Measurements from ENCODE around the gene TEAD3. TPM values are rescaled to one million over a fixed set of nuclear protein-coding genes. Genes with fewer than 3 reads are reported as not detected.

TEAD3 gene
- total and polyA plus RNA-seq, 2 of the 4 experiments (the other 2 are of a cell fraction), result 5.2 to 28.0 TPM

DNA sequence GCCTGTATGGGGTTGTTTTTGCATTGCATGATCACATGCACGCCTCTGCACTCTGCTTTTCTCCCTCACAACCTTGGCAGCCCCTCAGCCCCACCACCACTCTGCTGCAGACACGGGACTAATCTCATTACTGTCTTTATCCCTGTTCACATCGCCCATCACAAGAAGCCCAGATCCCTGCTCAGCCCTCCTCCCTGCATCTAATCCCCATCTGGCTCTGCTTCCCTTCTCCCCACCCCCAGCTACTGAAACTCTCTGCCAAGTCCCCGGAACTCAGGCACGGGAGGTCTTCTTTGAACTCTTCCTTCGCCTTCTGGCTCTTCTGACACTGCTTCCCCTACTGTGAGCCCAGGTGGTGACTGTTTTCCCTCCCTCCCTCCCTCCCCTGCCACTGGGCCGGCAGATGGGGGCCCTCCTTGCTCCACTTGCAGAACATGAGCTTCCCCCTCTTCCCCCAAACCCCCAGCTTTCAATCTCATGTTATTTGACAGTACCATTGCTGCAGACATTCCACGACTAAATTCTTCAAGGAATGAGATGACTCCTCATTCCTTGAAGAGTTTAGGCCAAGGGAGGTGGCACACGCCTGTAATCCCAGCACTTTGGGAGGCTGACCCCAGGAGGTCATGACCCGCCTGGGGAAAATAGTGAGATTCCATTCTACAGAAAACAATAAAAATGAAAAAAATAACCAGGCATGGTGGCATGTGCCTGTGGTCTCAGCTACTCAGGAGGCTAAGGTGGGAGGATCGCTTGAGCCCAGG, 37.7 kb upstream of the TEAD3 start (continued):
- TF ChIP-seq RFX5 (IDR thresholded peaks at IDR 0.05; ENCODE audit: low read depth, low read length), result no peak

DNA sequence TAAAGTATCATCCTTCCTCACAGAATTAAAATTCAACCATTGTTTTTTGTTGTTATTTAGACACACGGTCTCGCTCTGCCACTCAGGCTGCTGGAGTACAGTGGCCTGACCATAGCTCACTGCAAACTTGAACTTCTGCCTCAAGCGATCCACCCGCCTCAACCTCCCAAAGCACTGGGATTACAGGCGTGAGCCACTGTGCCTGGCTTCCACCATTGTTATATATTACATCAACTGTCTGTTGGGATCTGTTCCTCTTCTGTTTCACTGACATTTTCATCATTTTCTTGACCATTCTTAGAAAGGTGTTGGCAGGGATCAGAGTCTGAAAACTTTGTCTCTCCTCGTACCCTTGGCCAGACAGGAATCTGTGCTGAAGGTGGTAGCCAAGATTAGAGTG, 37.1 kb upstream of the TEAD3 start:
- no peak for TF ChIP-seq NFE2L2 (IDR thresholded peaks at IDR 0.05; ENCODE audit: low read depth, low read length)
- TF ChIP-seq MXI1 (IDR thresholded peaks at IDR 0.05; ENCODE audit: borderline replicate concordance, low read depth, low read length), result no peak
- TF ChIP-seq, protein P1, sequence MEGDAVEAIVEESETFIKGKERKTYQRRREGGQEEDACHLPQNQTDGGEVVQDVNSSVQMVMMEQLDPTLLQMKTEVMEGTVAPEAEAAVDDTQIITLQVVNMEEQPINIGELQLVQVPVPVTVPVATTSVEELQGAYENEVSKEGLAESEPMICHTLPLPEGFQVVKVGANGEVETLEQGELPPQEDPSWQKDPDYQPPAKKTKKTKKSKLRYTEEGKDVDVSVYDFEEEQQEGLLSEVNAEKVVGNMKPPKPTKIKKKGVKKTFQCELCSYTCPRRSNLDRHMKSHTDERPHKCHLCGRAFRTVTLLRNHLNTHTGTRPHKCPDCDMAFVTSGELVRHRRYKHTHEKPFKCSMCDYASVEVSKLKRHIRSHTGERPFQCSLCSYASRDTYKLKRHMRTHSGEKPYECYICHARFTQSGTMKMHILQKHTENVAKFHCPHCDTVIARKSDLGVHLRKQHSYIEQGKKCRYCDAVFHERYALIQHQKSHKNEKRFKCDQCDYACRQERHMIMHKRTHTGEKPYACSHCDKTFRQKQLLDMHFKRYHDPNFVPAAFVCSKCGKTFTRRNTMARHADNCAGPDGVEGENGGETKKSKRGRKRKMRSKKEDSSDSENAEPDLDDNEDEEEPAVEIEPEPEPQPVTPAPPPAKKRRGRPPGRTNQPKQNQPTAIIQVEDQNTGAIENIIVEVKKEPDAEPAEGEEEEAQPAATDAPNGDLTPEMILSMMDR (conservative IDR thresholded peaks at IDR 0.05; ENCODE audit: low read depth, low read length), result no peak
- no peak for TF ChIP-seq MAZ (IDR thresholded peaks at IDR 0.05; ENCODE audit: borderline replicate concordance, low read depth, low read length)
- TF ChIP-seq CEBPB (IDR thresholded peaks at IDR 0.05; ENCODE audit: low read depth, low read length), result no peak
- TF ChIP-seq BHLHE40 (IDR thresholded peaks at IDR 0.05; ENCODE audit: low read depth, low read length), result no peak
- TF ChIP-seq, protein P2, sequence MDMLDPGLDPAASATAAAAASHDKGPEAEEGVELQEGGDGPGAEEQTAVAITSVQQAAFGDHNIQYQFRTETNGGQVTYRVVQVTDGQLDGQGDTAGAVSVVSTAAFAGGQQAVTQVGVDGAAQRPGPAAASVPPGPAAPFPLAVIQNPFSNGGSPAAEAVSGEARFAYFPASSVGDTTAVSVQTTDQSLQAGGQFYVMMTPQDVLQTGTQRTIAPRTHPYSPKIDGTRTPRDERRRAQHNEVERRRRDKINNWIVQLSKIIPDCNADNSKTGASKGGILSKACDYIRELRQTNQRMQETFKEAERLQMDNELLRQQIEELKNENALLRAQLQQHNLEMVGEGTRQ (IDR thresholded peaks at IDR 0.05; ENCODE audit: low read depth, low read length), result no peak
- TF ChIP-seq MAFK (IDR thresholded peaks at IDR 0.05; ENCODE audit: low read depth, low read length), result no peak
- no peak for TF ChIP-seq SMC3 (IDR thresholded peaks at IDR 0.05; ENCODE audit: low read depth, low read length)
- no peak overlapping the region; the same call in 1 of the 2 replicates for H3K4me2 ChIP-seq (ENCODE audit: low read depth, low read length)
- in situ Hi-C loops (cut with MboI; ENCODE audit: low sequenced_read_pairs), result loop anchor here (25.0 kb wide), 1 partner anchor 428 kb away; no protein-coding TSS in a partner anchor
- intact Hi-C loops (cut with micrococcal nuclease), result no loop called here
- ChIA-PET CTCF (no interaction called here), POLR2A (ENCODE audit: unreplicated experiment) (no interaction called here)
- no CpG with 5 or more reads among the region's 6 CpGs for WGBS, 2 experiments (ENCODE audit: extremely low coverage in 2 of 2, insufficient read length in 1 of 2)
- H2BK120ac ChIP-seq (ENCODE audit: low read depth, low read length), result no peak overlapping the region
- peak overlapping the region; percentile 15 for H2AK9ac ChIP-seq (replicated peaks; ENCODE audit: low read depth, low read length, poor library complexity)
- H3K27ac ChIP-seq (ENCODE audit: insufficient read depth, low read length), result no peak overlapping the region
- H3K18ac ChIP-seq (ENCODE audit: low read depth, low read length), result no peak overlapping the region
- H3K27me3 ChIP-seq (ENCODE audit: control insufficient read depth, insufficient read depth, low read length), result peaks cover 25% of the 10 kb centered on the region
- no peak overlapping the region for H4K8ac ChIP-seq (ENCODE audit: low read depth in 2 of 2, low read length in 2 of 2)
- H3K9me3 ChIP-seq (ENCODE audit: control insufficient read depth, insufficient read depth, low read length), result no peaks in the 10 kb centered on the region
- no TSS peak for BruUV-seq (replicated peaks)
- H2AK5ac ChIP-seq (ENCODE audit: low read depth, low read length), result no peak overlapping the region
- no peaks in the 10 kb centered on the region for H3K79me1 ChIP-seq (ENCODE audit: low read depth in 1 of 2, low read length in 2 of 2)
- no peak overlapping the region for H3K14ac ChIP-seq (replicated peaks; ENCODE audit: low read depth, low read length)
- H3K9me1 ChIP-seq (ENCODE audit: insufficient read depth, low read length), result no peaks in the 10 kb centered on the region
- H3K36me3 ChIP-seq (ENCODE audit: control insufficient read depth, insufficient read depth, low read length), result no peaks in the 10 kb centered on the region
- no peak overlapping the region for H3K4me3 ChIP-seq (ENCODE audit: insufficient read depth, low read depth, low read length)
- no peak overlapping the region for H3K56ac ChIP-seq (ENCODE audit: extremely low read depth, insufficient read depth, low read length)
- DNase-seq, result no peak
- H3K23ac ChIP-seq (ENCODE audit: low read depth, low read length), result no peak overlapping the region
- no peak overlapping the region for H3K9ac ChIP-seq (ENCODE audit: low read depth, low read length)
- no peaks in the 10 kb centered on the region for H4K20me1 ChIP-seq (ENCODE audit: insufficient read depth, low read length)
- H4K5ac ChIP-seq (ENCODE audit: low read depth, low read length), result no peak overlapping the region
- H2BK15ac ChIP-seq (ENCODE audit: low read depth, low read length), result no peak overlapping the region
- no peak overlapping the region for H2BK5ac ChIP-seq (ENCODE audit: low read depth, low read length, poor library complexity, severe bottlenecking)
- dilution Hi-C loops (cut with HindIII; ENCODE audit: low sequenced_read_pairs, unreplicated experiment), result no loop called here
- H3K4me1 ChIP-seq (ENCODE audit: control insufficient read depth, insufficient read depth, low read length), result no peaks in the 10 kb centered on the region
- H4K91ac ChIP-seq (ENCODE audit: insufficient read depth, low read depth, low read length), result no peak overlapping the region
- no peak overlapping the region for H3K4ac ChIP-seq (ENCODE audit: low read depth, low read length)
- H2AFZ ChIP-seq (replicated peaks; ENCODE audit: low read length, poor library complexity), result no peak overlapping the region
- ATAC-seq (ENCODE audit: low read depth), result no peak
- no peak overlapping the region for H2BK20ac ChIP-seq (ENCODE audit: low read depth, low read length)
